ENCODE measurements around the gene IMPA2.

GRCh38 chr18:11969904-11970835, 11.1 kb upstream of the IMPA2 start:
- no peak for TF ChIP-seq CTCF (IDR thresholded peaks at IDR 0.05; ENCODE audit: poor library complexity)
- no peak for TF ChIP-seq EZH2 (IDR thresholded peaks at IDR 0.05; ENCODE audit: borderline replicate concordance)

Data from hepatocyte (in vitro differentiated cells).